Keratinocyte (primary cell): ENCODE data around the gene ZP2.

Experiments
- CTCF ChIP-seq, 3 experiments: IDR thresholded peaks in 1 of 3; conservative IDR thresholded peaks in 1 of 3; optimal IDR thresholded peaks in 1 of 3; 2 replicates in 2 of 3; 3 replicates in 1 of 3; pipeline versions ENCODE3 to v1.5.1; 2011; ENCODE audit warnings: low read length in 3 of 3, mild to moderate bottlenecking in 3 of 3, moderate library complexity in 2 of 3, control low read depth in 1 of 3, inconsistent platforms in 1 of 3; ENCODE audit not compliant: insufficient read depth in 2 of 3; ENCODE audit errors: extremely low read depth in 1 of 3
- EZH2 ChIP-seq: IDR thresholded peaks from one replicate; pipeline ENCODE4 v1.6.1; 2012; ENCODE audit warnings: inconsistent platforms, mild to moderate bottlenecking, low read length, moderate library complexity

GRCh38 chr16:21236831-21237230 lies 25.5 kb upstream of the ZP2 start:
- TF ChIP-seq CTCF (optimal IDR thresholded peaks at IDR 0.05 in 1 of 3, IDR thresholded peaks at IDR 0.05 in 1 of 3, conservative IDR thresholded peaks at IDR 0.05 in 1 of 3; ENCODE audit: extremely low read depth in 1 of 3, insufficient read depth in 2 of 3, low read length in 3 of 3) (no peak), EZH2 (no peak)
